NCI-H1417 (cell line): ENCODE results near the gene BMERB1.
A peak's percentile ranks its signal among the peaks of the same experiment; 100 is the strongest.
"Not testable (repeated sequence)": the region's sequence is repeated elsewhere in the genome, so short reads cannot be mapped to it uniquely, and the experiment has no call there.

Experiments used
- DNase-seq, 3 experiments: peaks; one replicate each; lab custom pipeline; 2025; lab: John Stamatoyannopoulos, UW

BMERB1 gene

GRCh38 chr16:15594711-15595320 is 160.4 kb downstream of the BMERB1 start:
- no peak for DNase-seq

GRCh38 chr16:15597135-15597534 is 162.7 kb downstream of the BMERB1 start:
- no peak for DNase-seq

GRCh38 chr16:15597822-15598647 is 163.6 kb downstream of the BMERB1 start:
- DNase-seq: no peak

GRCh38 chr16:15598648-15599190 is 164.3 kb downstream of the BMERB1 start:
- DNase-seq: no peak

- DNase-seq: no peak
Measured at GRCh38 chr16:15599303-15600070, 165.1 kb downstream of the BMERB1 start.

GRCh38 chr16:15601212-15601879 is 167.0 kb downstream of the BMERB1 start:
- peak in 1 of 3 experiments; percentile 49 for DNase-seq

GRCh38 chr16:15602285-15603044 is 168.1 kb downstream of the BMERB1 start:
- DNase-seq: no peak

- no peak for DNase-seq
Measured at GRCh38 chr16:15604460-15605440, 170.4 kb downstream of the BMERB1 start.

GRCh38 chr16:15605839-15606517 is 171.6 kb downstream of the BMERB1 start:
- peak in 1 of 3 experiments; percentile 16 for DNase-seq

GRCh38 chr16:15606518-15607220 is 172.3 kb downstream of the BMERB1 start:
- no peak for DNase-seq

GRCh38 chr16:15607221-15607699 is 172.9 kb downstream of the BMERB1 start:
- not testable (repeated sequence) for DNase-seq

GRCh38 chr16:15607700-15608396 is 173.5 kb downstream of the BMERB1 start:
- no peak for DNase-seq

- no peak for DNase-seq
Measured at GRCh38 chr16:15608398-15609285, 174.3 kb downstream of the BMERB1 start.

- DNase-seq: no peak
Measured at GRCh38 chr16:15609286-15609649, 174.9 kb downstream of the BMERB1 start.

GRCh38 chr16:15610369-15610871 is 176.0 kb downstream of the BMERB1 start:
- no peak for DNase-seq

GRCh38 chr16:15611610-15612009 is 177.2 kb downstream of the BMERB1 start:
- no peak for DNase-seq

GRCh38 chr16:15613676-15614075 is 179.3 kb downstream of the BMERB1 start:
- no peak for DNase-seq
